Rectal smooth muscle tissue (tissue), 1 donor: ENCODE results near the gene HIP1.
"Not testable (repeated sequence)": the region's sequence is repeated elsewhere in the genome, so short reads cannot be mapped to it uniquely, and the experiment has no call there.

Experiments
- H3K27ac ChIP-seq: one replicate; pipeline ENCODE4 v1.7.0; 2013; ENCODE audit warnings: low read depth, low read length, inconsistent platforms
- H3K27me3 ChIP-seq: one replicate; pipeline ENCODE4 v1.7.0; 2013; ENCODE audit warnings: low read length; ENCODE audit not compliant: control insufficient read depth, insufficient read depth
- H3K36me3 ChIP-seq: one replicate; pipeline ENCODE4 v1.7.0; 2013; ENCODE audit warnings: low read length; ENCODE audit not compliant: control insufficient read depth, insufficient read depth
- H3K4me1 ChIP-seq: one replicate; pipeline ENCODE4 v1.7.0; 2013; ENCODE audit warnings: low read length; ENCODE audit not compliant: control insufficient read depth, insufficient read depth
- H3K4me3 ChIP-seq: one replicate; pipeline ENCODE4 v1.7.0; 2013; ENCODE audit warnings: low read length
- H3K9ac ChIP-seq: one replicate; pipeline ENCODE4 v1.7.0; 2013; ENCODE audit warnings: low read length

HIP1 gene

DNA sequence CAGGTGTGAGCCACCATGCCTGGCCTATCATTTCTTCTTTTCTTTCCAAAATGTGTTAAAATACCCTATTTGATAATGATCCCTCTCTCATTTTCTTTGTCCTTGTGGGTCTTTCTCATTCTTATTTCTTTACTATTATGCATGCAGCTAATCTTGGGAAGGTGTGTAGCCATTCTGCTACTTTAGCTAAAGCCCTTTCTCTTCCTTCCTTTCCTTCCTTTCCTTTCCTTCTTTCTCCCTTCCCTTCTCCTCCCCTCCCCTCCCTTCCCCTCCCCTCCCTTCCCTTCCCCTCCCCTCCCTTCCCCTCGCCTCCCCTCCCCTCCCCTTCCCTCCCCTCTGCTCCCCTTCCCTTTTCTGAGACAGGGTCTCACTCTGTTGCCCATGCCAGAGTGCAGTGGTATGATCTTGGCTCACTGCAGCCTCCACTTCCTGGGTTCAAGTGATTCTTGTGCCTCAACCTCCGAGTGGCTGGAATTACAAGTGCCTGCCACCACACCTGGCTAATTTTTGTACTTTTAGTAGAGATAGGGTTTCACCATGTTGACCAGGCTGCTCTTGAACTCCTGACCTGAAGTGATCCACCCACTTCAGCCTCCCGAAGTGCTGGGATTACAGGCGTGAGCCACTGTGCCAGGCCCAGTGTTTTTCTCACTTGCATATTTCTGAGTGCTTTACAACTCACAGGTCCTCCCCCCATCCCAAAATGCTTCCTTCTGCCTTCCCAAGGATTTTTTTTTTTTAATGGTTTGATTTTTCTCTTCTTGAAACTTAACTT, 42.3 kb downstream of the HIP1 start:
- no peak overlapping the region for H3K9ac ChIP-seq
- no peak overlapping the region for H3K4me3 ChIP-seq
- H3K4me1 ChIP-seq: no peaks in the 10 kb centered on the region
- no peaks in the 10 kb centered on the region for H3K27me3 ChIP-seq
- no peaks in the 10 kb centered on the region for H3K36me3 ChIP-seq
- H3K27ac ChIP-seq: no peak overlapping the region

DNA sequence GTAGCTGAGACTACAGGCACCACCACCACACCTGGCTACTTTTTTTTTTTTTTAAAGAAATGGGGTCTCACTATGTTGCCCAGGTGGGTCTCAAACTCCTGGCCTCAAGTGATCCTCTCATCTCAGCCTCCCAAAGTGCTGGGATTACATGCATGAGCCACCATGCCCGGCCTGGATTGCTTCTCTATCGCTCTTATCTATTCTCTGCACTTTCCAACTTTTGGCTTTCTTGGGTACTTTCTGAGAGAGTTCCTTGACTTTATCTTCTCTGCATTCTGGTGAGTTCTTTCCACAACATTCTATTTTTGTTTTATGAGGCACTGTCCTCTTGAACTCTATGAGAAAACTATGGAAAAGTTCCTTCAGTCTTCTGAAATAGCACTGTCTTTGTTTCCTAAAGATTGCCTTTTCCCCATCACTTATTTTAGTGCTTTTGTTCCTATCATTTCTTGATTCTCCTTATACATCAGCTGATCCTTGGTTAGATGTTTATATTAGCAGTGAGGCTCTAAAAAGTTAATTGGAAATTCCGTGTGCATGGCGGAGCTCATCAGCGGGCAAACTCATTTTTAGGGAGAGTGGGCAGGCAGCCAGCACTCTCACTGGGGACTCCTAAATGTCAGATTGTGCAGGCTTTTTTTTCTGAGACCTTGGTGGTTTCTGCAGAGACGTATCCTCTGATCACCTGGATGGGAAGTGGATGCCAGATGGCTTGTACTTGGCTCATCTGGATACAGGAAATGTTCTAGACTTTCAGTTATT, 43.9 kb downstream of the HIP1 start:
- Histone ChIP-seq H3K36me3 (no peaks in the 10 kb centered on the region), H3K4me3 (no peak overlapping the region), H3K9ac (no peak overlapping the region), H3K4me1 (no peaks in the 10 kb centered on the region), H3K27ac (no peak overlapping the region), H3K27me3 (no peaks in the 10 kb centered on the region)

DNA sequence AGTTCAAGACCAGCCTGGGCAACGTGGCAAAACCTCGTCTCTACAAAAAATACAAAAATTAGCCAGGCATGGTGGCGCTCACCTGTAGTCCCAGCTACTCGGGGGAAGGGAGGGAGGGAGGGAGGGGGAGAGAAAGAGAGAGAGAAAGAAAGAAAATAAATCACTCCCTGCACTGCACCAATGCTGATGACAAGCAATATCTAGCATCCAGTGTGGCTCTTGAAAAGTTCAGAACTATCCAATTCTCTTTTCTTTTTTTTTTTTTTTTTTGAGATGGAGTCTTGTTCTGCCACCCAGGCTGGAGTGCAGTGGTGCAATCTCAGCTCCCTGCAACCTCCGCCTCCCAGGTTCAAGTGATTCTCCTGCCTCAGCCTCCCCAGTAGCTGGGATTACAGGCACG, 45.1 kb downstream of the HIP1 start:
- H3K27ac ChIP-seq, H3K4me1 ChIP-seq, H3K27me3 ChIP-seq, H3K9ac ChIP-seq, H3K4me3 ChIP-seq, H3K36me3 ChIP-seq: not testable (repeated sequence)

DNA sequence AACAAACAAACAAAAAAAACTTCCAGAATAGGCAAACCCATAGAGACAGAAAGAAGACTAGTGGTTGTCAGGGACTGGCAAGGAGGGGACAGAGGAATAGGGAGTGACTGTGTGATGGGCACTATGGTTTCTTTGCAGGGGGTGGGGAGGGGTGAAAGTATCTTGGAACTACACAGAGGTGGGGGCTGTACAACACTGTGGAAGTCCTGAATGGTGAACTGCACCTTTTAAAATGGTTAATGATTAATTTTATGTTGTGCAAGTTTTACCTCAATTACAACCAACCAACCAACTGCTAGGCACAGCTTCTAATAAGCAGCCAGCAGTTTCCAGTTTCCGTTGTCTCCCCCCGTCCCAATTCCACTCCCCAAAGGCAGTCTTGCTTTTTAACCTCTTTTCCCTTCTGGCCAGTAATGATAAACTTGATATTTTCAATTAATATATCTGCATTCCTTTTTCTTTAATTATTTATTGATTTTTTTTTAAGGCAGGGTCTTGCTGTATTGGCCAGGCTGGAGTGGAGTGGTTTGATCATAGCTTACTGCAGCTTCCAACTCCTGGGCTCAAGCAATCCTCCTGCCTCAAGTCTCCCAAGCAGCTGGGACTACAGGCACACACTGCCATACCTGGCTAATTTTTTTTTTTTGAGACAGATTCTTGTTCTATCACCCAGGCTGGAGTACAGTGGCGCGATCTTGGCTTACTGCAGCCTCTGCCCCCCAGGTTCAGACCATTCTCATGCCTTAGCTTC, 46.8 kb downstream of the HIP1 start:
- no peaks in the 10 kb centered on the region for H3K4me1 ChIP-seq

DNA sequence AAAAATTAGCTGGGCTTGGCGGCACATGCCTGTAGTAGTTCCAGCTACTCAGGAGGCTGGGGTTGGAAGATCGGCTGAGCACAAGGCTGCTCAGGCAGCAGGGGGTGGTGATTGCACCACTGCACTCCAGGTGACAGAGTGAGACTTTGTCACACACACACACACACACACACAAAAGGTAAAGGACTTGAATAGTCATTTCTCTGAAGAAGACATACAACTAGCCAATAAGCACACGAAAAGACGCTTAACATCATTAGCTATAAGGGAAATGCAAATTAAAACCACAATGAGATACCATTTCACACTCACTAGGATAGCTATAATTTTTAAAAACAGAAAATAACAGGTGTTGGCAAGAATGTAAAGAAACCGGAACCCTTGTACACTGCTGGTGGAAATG, 48.6 kb downstream of the HIP1 start:
- no peak overlapping the region for H3K9ac ChIP-seq
- no peaks in the 10 kb centered on the region for H3K36me3 ChIP-seq

More for the DNA sequence above, 46.8 kb downstream of the HIP1 start:
- Histone ChIP-seq H3K27me3 (no peaks in the 10 kb centered on the region), H3K27ac (no peak overlapping the region), H3K4me3 (no peak overlapping the region), H3K9ac (no peak overlapping the region), H3K36me3 (no peaks in the 10 kb centered on the region)

DNA sequence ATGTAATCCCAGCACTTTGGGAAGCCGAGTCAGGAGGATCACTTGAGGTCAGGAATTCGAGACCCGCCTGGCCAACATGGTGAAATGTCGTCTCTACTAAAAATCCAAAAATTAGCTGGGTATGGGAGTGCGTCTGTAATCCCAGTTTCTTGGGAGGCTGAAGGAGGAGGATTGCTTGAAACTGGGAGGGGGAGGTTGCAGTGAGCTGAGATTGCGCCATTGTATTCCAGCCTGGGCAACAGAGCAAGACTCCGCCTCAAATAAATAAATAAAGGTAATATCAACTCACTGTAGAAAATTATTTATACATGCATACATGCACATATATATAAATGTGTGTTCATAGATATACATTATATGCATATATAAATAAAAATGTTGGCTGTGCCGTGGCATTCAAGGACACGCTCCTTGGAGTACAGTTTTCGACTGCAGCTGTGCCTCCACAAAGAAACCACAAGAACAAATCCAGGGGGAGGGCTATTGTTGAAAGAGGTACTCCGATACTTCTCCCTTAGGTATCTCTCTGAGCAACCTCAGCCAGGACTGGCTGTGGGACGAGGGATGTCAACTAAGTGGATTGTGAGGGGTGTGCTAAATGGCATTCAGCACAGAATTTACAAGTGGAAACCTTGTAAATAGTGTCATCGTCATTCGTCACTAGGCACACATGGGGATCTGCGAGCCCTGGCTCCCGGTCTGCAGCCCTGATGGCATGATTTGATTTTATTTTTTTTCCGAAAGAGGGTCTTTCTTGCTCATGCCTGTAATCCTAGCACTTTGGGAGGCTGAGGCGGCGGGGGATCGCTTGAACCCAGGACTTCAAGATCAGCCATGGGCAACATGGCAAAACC, 49.3 kb downstream of the HIP1 start:
- H3K27me3 ChIP-seq: no peaks in the 10 kb centered on the region
- H3K9ac ChIP-seq: no peak overlapping the region
- no peaks in the 10 kb centered on the region for H3K36me3 ChIP-seq
- H3K4me3 ChIP-seq: no peak overlapping the region
- no peak overlapping the region for H3K27ac ChIP-seq
- no peaks in the 10 kb centered on the region for H3K4me1 ChIP-seq

More for the DNA sequence above, 48.6 kb downstream of the HIP1 start:
- Histone ChIP-seq H3K27ac (no peak overlapping the region), H3K4me3 (no peak overlapping the region), H3K4me1 (no peaks in the 10 kb centered on the region), H3K27me3 (no peaks in the 10 kb centered on the region)

DNA sequence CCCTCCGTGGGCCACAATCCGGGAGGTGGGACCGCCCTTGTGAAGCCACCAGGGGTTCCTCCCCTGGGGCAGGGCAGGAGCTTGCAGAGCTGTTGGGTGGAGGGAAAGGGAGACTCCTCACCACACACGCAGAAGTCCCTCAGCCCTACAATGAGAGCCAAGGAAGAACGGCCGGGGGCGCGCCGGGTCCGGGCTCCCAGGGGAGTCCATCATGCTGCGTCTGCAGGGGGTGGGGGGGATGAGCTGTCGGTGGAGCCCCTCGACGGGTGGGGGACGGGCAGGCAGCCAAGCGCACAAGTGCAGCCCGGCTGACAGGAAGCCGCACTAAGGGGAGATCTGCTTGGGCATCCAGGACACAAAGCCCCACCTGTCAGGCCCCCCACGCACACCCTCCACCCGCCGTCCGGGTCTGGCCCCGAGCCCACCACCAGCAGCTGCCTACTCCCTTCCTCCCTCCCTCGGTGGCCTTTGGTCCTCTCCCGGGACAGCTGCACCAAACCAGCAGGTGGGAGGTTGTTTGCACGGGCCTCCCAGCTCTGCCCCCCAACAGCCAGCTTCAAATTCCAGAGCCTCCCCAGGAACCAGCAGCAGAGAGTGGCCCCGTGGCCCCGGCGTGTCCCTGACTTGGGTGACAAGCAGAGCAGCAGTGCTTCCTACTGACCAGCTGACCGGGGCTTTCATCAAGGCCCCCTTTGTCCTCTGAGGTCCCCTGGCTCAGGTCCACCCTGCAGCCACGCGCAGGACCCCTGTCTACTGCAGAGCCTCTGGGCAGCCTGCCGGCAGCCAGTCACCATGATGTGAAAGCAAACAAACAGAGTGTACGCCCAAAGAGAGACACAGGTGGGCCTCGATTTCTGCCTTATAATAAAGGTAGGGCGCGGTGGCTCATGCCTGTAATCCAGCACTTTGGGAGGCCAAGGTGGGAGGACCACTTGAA, 50.3 kb downstream of the HIP1 start:
- H3K9ac ChIP-seq: no peak overlapping the region
- no peak overlapping the region for H3K4me3 ChIP-seq
- H3K27me3 ChIP-seq: no peaks in the 10 kb centered on the region
- H3K36me3 ChIP-seq: no peaks in the 10 kb centered on the region
- H3K4me1 ChIP-seq: no peaks in the 10 kb centered on the region
- no peak overlapping the region for H3K27ac ChIP-seq

DNA sequence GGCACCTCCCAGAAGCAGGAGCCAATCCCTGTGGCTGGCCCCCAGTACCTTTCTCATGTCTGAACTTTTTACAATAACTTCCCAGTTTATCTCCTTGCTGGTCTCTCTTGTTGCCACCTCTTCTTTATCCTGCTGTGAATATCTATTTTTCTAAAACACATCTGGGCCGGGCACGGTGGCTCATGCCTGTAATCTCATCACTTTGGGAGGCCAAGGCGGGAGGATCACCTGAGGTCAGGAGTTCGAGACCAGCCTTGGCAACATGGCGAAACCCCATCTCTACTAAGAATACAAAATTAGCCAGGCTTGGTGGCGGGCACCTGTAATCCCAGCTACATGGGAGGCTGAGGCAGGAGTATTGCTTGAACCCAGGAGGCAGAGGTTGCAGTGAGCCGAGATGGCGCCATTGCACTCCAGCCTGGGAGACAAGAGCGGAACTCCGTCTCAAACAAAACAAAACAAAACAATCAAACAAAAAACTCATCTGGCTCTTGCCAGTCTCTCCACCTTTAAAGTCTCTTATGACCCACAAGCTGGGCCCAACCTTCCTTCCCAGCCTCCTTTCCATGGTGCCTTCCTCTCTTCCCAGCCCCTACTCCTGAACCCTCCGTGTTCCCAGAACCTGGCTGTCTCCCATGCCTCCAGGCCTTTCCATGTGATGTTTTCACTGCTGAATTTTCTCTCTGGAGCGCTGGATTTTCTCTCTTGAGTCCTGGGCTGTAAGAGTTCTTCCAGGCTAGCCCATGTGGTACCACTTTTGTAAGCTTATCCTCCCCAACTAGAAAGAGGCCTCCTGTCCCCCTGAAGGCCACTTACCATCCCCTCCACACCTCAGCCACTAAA, 51.3 kb downstream of the HIP1 start:
- Histone ChIP-seq H3K9ac (no peak overlapping the region), H3K4me3 (no peak overlapping the region), H3K27ac (no peak overlapping the region), H3K27me3 (no peaks in the 10 kb centered on the region), H3K36me3 (no peaks in the 10 kb centered on the region), H3K4me1 (no peaks in the 10 kb centered on the region)

DNA sequence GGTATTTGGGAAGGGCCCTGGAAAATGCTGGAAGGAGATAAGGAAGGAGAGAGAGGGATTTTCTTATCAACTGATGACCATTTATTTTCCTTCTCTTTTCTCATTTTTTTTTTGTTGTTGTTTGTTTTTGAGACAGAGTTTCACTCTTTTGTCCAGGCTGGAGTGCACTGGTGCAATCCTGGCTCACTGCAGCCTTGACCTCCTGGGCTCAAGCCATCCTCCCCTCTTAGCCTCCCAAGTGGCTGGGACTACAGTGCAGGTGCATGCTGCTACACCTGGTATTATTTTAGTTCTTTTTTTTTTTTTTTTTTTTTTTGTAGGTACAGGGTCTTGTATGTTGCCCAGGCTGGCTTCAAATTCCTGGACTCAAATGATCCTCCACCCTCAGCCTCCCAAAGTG, 52.2 kb downstream of the HIP1 start:
- H3K27me3 ChIP-seq: no peaks in the 10 kb centered on the region
- no peaks in the 10 kb centered on the region for H3K36me3 ChIP-seq
- H3K4me1 ChIP-seq: no peaks in the 10 kb centered on the region
- no peak overlapping the region for H3K9ac ChIP-seq
- H3K4me3 ChIP-seq: no peak overlapping the region
- H3K27ac ChIP-seq: no peak overlapping the region

DNA sequence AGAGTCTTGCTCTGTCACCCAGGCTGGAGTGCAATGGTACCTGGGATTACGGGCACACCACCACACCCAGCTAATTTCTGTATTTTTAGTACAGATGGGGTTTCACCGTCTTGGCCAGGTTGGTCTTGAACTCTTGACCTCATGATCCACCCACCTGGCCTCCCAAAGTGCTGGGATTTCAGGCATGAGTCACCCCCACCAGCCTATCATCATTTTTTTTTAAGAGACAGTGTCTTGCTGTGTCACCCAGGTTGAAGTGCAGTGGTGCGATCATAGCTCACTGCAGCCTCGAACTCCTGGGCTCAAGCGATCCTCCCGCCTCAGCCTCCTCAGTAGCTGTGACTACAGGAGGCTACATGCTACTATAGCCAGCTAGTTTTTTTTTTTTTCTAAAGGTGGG, 56.7 kb downstream of the HIP1 start:
- H3K9ac ChIP-seq, H3K4me3 ChIP-seq, H3K27me3 ChIP-seq, H3K36me3 ChIP-seq, H3K4me1 ChIP-seq, H3K27ac ChIP-seq: not testable (repeated sequence)
